Measurements from ENCODE around the gene CNOT1.

DNA sequence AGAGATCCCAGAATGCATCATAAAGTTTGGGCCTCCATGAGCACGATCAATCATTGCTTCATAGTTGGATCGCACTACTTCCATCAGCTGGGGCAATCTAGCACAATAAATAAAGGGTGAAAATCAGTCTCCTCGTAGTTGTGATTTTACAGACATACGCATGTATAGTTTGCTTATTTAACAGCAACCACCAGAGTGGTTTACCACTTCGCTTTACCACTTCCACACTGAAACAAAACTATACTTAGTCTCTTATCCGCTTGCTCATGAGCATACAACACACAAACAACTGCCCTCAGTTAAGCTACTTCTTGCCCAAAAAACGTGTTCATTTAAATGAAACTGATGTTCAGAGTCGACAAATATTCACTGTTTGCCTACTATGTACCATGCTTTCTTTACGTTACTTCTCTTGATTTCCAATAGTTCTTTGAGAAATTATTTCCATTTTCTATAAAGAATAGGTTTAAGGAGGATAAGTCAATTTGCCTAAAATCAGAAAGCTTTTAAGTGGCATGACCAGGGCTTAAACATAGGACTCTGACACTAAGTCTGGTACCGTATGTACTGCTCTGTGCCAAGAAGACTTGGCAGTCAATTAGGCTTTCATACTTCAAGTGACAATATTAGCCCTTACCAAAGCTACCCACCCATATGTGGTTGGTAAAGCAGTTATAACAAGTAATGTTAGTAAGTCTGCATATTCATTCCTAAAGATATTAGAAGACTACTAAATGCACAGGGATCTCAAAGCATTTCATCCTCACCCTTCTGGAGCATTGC is 92.3 kb downstream of the CNOT1 start:
- TF ChIP-seq, protein P1, sequence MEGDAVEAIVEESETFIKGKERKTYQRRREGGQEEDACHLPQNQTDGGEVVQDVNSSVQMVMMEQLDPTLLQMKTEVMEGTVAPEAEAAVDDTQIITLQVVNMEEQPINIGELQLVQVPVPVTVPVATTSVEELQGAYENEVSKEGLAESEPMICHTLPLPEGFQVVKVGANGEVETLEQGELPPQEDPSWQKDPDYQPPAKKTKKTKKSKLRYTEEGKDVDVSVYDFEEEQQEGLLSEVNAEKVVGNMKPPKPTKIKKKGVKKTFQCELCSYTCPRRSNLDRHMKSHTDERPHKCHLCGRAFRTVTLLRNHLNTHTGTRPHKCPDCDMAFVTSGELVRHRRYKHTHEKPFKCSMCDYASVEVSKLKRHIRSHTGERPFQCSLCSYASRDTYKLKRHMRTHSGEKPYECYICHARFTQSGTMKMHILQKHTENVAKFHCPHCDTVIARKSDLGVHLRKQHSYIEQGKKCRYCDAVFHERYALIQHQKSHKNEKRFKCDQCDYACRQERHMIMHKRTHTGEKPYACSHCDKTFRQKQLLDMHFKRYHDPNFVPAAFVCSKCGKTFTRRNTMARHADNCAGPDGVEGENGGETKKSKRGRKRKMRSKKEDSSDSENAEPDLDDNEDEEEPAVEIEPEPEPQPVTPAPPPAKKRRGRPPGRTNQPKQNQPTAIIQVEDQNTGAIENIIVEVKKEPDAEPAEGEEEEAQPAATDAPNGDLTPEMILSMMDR (IDR thresholded peaks at IDR 0.05; ENCODE audit: low read depth, low read length, poor library complexity, severe bottlenecking) = no peak
- TF ChIP-seq EZH2phosphoT487 (IDR thresholded peaks at IDR 0.05; ENCODE audit: borderline replicate concordance, low read length) = no peak

All from DOHH2 (cell line).